HL-60 (cell line): Measurements from ENCODE around the gene CD74.

ENCODE experiments used
- DNase-seq, 2 experiments: peaks; one replicate each; pipeline ENCODE4 v3.0.0-alpha.2; 2010 to 2020; ENCODE audit warnings: low read depth in 1 of 2, low spot score in 1 of 2
- H3K27ac ChIP-seq: fragments of 250-450 bp; sonication (Bioruptor Pico); replicated peaks from 2 replicates; pipeline ENCODE4 v1.5.1; 2020; ENCODE audit warnings: mild to moderate bottlenecking, moderate library complexity
- H3K27me3 ChIP-seq: fragments of 250-450 bp; sonication (Bioruptor Pico); 2 replicates; pipeline ENCODE4 v1.5.1; 2021; ENCODE audit warnings: mild to moderate bottlenecking, moderate library complexity; ENCODE audit not compliant: insufficient read depth, poor library complexity, severe bottlenecking
- H3K4me3 ChIP-seq: replicated peaks from 2 replicates; pipeline ENCODE4 v1.5.1; 2011; ENCODE audit warnings: mild to moderate bottlenecking, control low read depth, low read length; ENCODE audit not compliant: insufficient read depth
- GABPA ChIP-seq: IDR thresholded peaks from 2 replicates; pipeline ENCODE4 v1.6.1; 2012; ENCODE audit warnings: low read depth
- POLR2AphosphoS5 ChIP-seq: IDR thresholded peaks from 2 replicates; pipeline ENCODE4 v1.6.1; 2012; ENCODE audit warnings: low read depth
- REST ChIP-seq: IDR thresholded peaks from 2 replicates; pipeline ENCODE4 v1.6.1; 2012; ENCODE audit warnings: low read depth; ENCODE audit not compliant: insufficient replicate concordance
- SPI1 ChIP-seq: IDR thresholded peaks from 2 replicates; pipeline ENCODE4 v1.6.1; 2012; ENCODE audit warnings: low read depth, mild to moderate bottlenecking, borderline replicate concordance
- TF ChIP-seq, protein P1 (sequence below): IDR thresholded peaks from one replicate; pipeline ENCODE4 v1.5.1; 2011; ENCODE audit warnings: low read length, control low read depth, inconsistent platforms; ENCODE audit not compliant: insufficient read depth

The CD74 gene

GRCh38 chr5:150391064-150391834 is 21.5 kb downstream of the CD74 start:
- DNase-seq: no peak
- TF ChIP-seq POLR2AphosphoS5 (no peak), GABPA (no peak), REST (no peak), SPI1 (no peak)
- TF ChIP-seq, protein P1, sequence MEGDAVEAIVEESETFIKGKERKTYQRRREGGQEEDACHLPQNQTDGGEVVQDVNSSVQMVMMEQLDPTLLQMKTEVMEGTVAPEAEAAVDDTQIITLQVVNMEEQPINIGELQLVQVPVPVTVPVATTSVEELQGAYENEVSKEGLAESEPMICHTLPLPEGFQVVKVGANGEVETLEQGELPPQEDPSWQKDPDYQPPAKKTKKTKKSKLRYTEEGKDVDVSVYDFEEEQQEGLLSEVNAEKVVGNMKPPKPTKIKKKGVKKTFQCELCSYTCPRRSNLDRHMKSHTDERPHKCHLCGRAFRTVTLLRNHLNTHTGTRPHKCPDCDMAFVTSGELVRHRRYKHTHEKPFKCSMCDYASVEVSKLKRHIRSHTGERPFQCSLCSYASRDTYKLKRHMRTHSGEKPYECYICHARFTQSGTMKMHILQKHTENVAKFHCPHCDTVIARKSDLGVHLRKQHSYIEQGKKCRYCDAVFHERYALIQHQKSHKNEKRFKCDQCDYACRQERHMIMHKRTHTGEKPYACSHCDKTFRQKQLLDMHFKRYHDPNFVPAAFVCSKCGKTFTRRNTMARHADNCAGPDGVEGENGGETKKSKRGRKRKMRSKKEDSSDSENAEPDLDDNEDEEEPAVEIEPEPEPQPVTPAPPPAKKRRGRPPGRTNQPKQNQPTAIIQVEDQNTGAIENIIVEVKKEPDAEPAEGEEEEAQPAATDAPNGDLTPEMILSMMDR: no peak
- no peak overlapping the region for H3K4me3 ChIP-seq
- no peaks in the 10 kb centered on the region for H3K27me3 ChIP-seq
- no peak overlapping the region for H3K27ac ChIP-seq

GRCh38 chr5:150389531-150390266 is 23.0 kb downstream of the CD74 start:
- H3K4me3 ChIP-seq: no peak overlapping the region
- DNase-seq: no peak
- no peak for TF ChIP-seq GABPA
- TF ChIP-seq SPI1: no peak
- no peak for TF ChIP-seq REST
- TF ChIP-seq POLR2AphosphoS5: no peak
- TF ChIP-seq, protein P1: no peak
- no peak overlapping the region for H3K27ac ChIP-seq
- no peaks in the 10 kb centered on the region for H3K27me3 ChIP-seq

GRCh38 chr5:150386024-150386855 is 26.5 kb downstream of the CD74 start:
- Histone ChIP-seq H3K27ac (no peak overlapping the region), H3K27me3 (no peaks in the 10 kb centered on the region), H3K4me3 (no peak overlapping the region)
- TF ChIP-seq SPI1 (no peak), REST (no peak), GABPA (no peak), POLR2AphosphoS5 (no peak)
- TF ChIP-seq, protein P1: no peak
- DNase-seq: no peak
